Coronary artery (tissue), 2 donors: ENCODE data around the gene DHX40.

Experiments used
- DNase-seq: peaks from one replicate; pipeline ENCODE4 v3.0.0-alpha.2; 2017; ENCODE audit warnings: low spot score
- H3K27ac ChIP-seq, 2 donors: fragments of 200-600 bp; sonication (generic); one replicate each; pipeline ENCODE4 v1.5.1; 2016 to 2019
- H3K4me3 ChIP-seq: fragments of 200-600 bp; sonication (generic); 2 replicates; pipeline ENCODE4 v1.5.1; 2016; ENCODE audit warnings: mild to moderate bottlenecking, moderate library complexity
- CTCF ChIP-seq: fragments of 200-600 bp; sonication (generic); IDR thresholded peaks from one replicate; pipeline ENCODE4 v1.5.1; 2019; ENCODE audit warnings: antibody characterized with exemption

Gene DHX40

GRCh38 chr17:59619298-59620063 lies 54.1 kb downstream of the DHX40 start, which contains the start of gene CLTC:
TSS of gene CLTC (plus strand) at chr17:59619895. CDS start at chr17:59620132, 237 bp downstream.
- H3K27ac ChIP-seq = peak within 1 kb of the TSS; percentile 94 to 99
- no peak for TF ChIP-seq CTCF
- peak; percentile 97 for DNase-seq
- H3K4me3 ChIP-seq = peak within 1 kb of the TSS; percentile 93

- no peak for TF ChIP-seq CTCF
- H3K27ac ChIP-seq = peak overlapping the region; percentile 94 to 99
- DNase-seq = no peak
- peak overlapping the region; percentile 93 for H3K4me3 ChIP-seq
Observed at GRCh38 chr17:59620064-59620359, 54.6 kb downstream of the DHX40 start.

- DNase-seq = peak; percentile 77
Observed at GRCh38 chr17:59620518-59621259, 55.3 kb downstream of the DHX40 start.

GRCh38 chr17:59621771-59622170 lies 56.4 kb downstream of the DHX40 start:
- Histone ChIP-seq H3K27ac (no peak overlapping the region), H3K4me3 (peak overlapping the region; percentile 93)
- DNase-seq = no peak
- no peak for TF ChIP-seq CTCF

More at GRCh38 chr17:59620518-59621259, 55.3 kb downstream of the DHX40 start:
- Histone ChIP-seq H3K4me3 (peak overlapping the region; percentile 93), H3K27ac (peak overlapping the region; percentile 94 to 99)
- no peak for TF ChIP-seq CTCF

GRCh38 chr17:59623151-59623550 lies 57.7 kb downstream of the DHX40 start:
- Histone ChIP-seq H3K4me3 (peak overlapping the region; percentile 93), H3K27ac (no peak overlapping the region)
- no peak for DNase-seq
- TF ChIP-seq CTCF = no peak

GRCh38 chr17:59626756-59627155 lies 61.3 kb downstream of the DHX40 start:
- H3K27ac ChIP-seq = no peak overlapping the region
- no peak for TF ChIP-seq CTCF
- H3K4me3 ChIP-seq = no peak overlapping the region
- DNase-seq = no peak

- H3K4me3 ChIP-seq = no peak overlapping the region
- no peak overlapping the region for H3K27ac ChIP-seq
- no peak for DNase-seq
- no peak for TF ChIP-seq CTCF
Observed at GRCh38 chr17:59627274-59627673, 61.9 kb downstream of the DHX40 start.
